Neural crest cell (in vitro differentiated cells): ENCODE results near the gene HTR3D. TPM values are rescaled to one million over a fixed set of nuclear protein-coding genes. Genes with fewer than 3 reads are reported as not detected.
"Not testable (repeated sequence)": the region's sequence is repeated elsewhere in the genome, so short reads cannot be mapped to it uniquely, and the experiment has no call there.

Experiments
- DNase-seq: peaks from one replicate; pipeline ENCODE4 v3.0.0; 2021; ENCODE audit warnings: low read depth, mixed read lengths, low spot score
- H3K27ac Mint-ChIP-seq: one replicate; pipeline ENCODE4 v1.8.0; 2021; ENCODE audit warnings: mild to moderate bottlenecking, mixed read lengths; ENCODE audit not compliant: unreplicated experiment
- H3K27me3 Mint-ChIP-seq: 2 replicates; pipeline ENCODE4 v1.8.0; 2021; ENCODE audit warnings: low read depth, mild to moderate bottlenecking, mixed read lengths
- H3K36me3 Mint-ChIP-seq: 2 replicates; pipeline ENCODE4 v1.8.0; 2021; ENCODE audit warnings: low read depth, mild to moderate bottlenecking, mixed read lengths
- H3K4me1 Mint-ChIP-seq: 2 replicates; pipeline ENCODE4 v1.8.0; 2021; ENCODE audit warnings: mixed read lengths
- H3K4me3 Mint-ChIP-seq: one replicate; pipeline ENCODE4 v1.8.0; 2021; ENCODE audit warnings: mild to moderate bottlenecking, mixed read lengths
- H3K9me3 Mint-ChIP-seq: 2 replicates; pipeline ENCODE4 v1.8.0; 2021; ENCODE audit warnings: mixed read lengths
- total RNA-seq: library from RNA; stranded (reverse); gene quantifications from 2 replicates; pipeline ENCODE4 v1.2.1, GENCODE V29; 2021
- TF ChIP-seq, protein P1 (sequence below): fragments of 200-600 bp; sonication (generic); conservative IDR thresholded peaks from 2 replicates; pipeline ENCODE4 v1.5.0; 2021; ENCODE audit warnings: antibody characterized with exemption, mild to moderate bottlenecking

Gene HTR3D
- total RNA-seq, 1 donor from 2014 or later, result not detected

GRCh38 chr3:184062637-184063036 lies 31.1 kb downstream of the HTR3D start:
- no peaks in the 10 kb centered on the region for H3K9me3 Mint-ChIP-seq

GRCh38 chr3:184066211-184066610 lies 34.7 kb downstream of the HTR3D start:
- no peak for DNase-seq
- TF ChIP-seq, protein P1, sequence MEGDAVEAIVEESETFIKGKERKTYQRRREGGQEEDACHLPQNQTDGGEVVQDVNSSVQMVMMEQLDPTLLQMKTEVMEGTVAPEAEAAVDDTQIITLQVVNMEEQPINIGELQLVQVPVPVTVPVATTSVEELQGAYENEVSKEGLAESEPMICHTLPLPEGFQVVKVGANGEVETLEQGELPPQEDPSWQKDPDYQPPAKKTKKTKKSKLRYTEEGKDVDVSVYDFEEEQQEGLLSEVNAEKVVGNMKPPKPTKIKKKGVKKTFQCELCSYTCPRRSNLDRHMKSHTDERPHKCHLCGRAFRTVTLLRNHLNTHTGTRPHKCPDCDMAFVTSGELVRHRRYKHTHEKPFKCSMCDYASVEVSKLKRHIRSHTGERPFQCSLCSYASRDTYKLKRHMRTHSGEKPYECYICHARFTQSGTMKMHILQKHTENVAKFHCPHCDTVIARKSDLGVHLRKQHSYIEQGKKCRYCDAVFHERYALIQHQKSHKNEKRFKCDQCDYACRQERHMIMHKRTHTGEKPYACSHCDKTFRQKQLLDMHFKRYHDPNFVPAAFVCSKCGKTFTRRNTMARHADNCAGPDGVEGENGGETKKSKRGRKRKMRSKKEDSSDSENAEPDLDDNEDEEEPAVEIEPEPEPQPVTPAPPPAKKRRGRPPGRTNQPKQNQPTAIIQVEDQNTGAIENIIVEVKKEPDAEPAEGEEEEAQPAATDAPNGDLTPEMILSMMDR, result no peak
- H3K4me1 Mint-ChIP-seq, result no peaks in the 10 kb centered on the region

More at GRCh38 chr3:184062637-184063036, 31.1 kb downstream of the HTR3D start:
- no peaks in the 10 kb centered on the region for H3K4me1 Mint-ChIP-seq
- H3K4me3 Mint-ChIP-seq, result no peak overlapping the region
- DNase-seq, result no peak
- peaks cover 3% of the 10 kb centered on the region for H3K27me3 Mint-ChIP-seq
- TF ChIP-seq, protein P1, result no peak
- H3K27ac Mint-ChIP-seq, result no peak overlapping the region
- H3K36me3 Mint-ChIP-seq, result no peaks in the 10 kb centered on the region

GRCh38 chr3:184067573-184068055 lies 36.1 kb downstream of the HTR3D start:
- DNase-seq, result no peak
- Mint-ChIP-seq H3K27ac (no peak overlapping the region), H3K36me3 (no peaks in the 10 kb centered on the region), H3K4me1 (no peaks in the 10 kb centered on the region), H3K27me3 (peaks cover 3% of the 10 kb centered on the region), H3K9me3 (peaks cover 7% of the 10 kb centered on the region), H3K4me3 (no peak overlapping the region)
- TF ChIP-seq, protein P1, result no peak

More at GRCh38 chr3:184066211-184066610, 34.7 kb downstream of the HTR3D start:
- peaks cover 7% of the 10 kb centered on the region for H3K9me3 Mint-ChIP-seq
- no peak overlapping the region for H3K27ac Mint-ChIP-seq
- H3K36me3 Mint-ChIP-seq, result no peaks in the 10 kb centered on the region
- peaks cover 3% of the 10 kb centered on the region for H3K27me3 Mint-ChIP-seq
- H3K4me3 Mint-ChIP-seq, result no peak overlapping the region

DNA sequence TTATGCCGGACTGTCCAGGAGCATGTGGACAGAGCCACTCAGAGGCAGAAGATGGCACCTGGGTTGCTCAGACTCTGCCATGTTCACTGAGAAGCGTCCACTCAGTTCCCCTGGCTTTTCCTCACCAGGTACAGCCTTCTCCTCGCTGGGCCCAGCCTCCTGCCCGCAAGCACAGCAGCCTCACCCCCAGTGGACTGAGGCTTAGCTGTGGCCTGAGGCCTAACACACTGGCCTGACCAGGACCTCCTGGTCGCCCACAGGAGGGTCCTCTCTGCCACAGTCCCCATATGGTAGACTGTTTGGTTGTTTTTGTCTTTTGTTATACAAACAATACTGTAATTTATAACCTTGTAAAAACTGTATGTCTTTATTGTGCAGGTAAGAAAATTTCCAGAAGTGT lies 36.8 kb downstream of the HTR3D start:
- Mint-ChIP-seq H3K4me1 (no peaks in the 10 kb centered on the region), H3K27me3 (peaks cover 6% of the 10 kb centered on the region), H3K27ac (no peak overlapping the region), H3K9me3 (peaks cover 7% of the 10 kb centered on the region), H3K4me3 (no peak overlapping the region), H3K36me3 (no peaks in the 10 kb centered on the region)
- DNase-seq, result no peak
- TF ChIP-seq, protein P1, result no peak

GRCh38 chr3:184071142-184071541 lies 39.6 kb downstream of the HTR3D start:
- not testable (repeated sequence) for H3K36me3 Mint-ChIP-seq, H3K27me3 Mint-ChIP-seq, DNase-seq, H3K27ac Mint-ChIP-seq, H3K9me3 Mint-ChIP-seq, H3K4me1 Mint-ChIP-seq, H3K4me3 Mint-ChIP-seq

- Mint-ChIP-seq H3K27me3 (peaks cover 8% of the 10 kb centered on the region), H3K9me3 (peaks cover 7% of the 10 kb centered on the region), H3K4me3 (no peak overlapping the region), H3K27ac (no peak overlapping the region), H3K36me3 (no peaks in the 10 kb centered on the region), H3K4me1 (no peaks in the 10 kb centered on the region)
- TF ChIP-seq, protein P1, result no peak
- no peak for DNase-seq
Observed at GRCh38 chr3:184073621-184074020, 42.1 kb downstream of the HTR3D start.
